H9 (cell line): ENCODE results near the gene CD3D. TPM values are rescaled to one million over a fixed set of nuclear protein-coding genes. Genes with fewer than 3 reads are reported as not detected.

ENCODE experiments used
- DNase-seq: peaks from one replicate; pipeline ENCODE4 v3.0.0-alpha.2; 2017
- H2AFZ ChIP-seq: one replicate; pipeline ENCODE4 v1.6.1; 2013; ENCODE audit warnings: mild to moderate bottlenecking, low read length, control low read depth, moderate library complexity
- H2AK5ac ChIP-seq: 2 replicates; pipeline ENCODE4 v1.6.1; 2013; ENCODE audit warnings: low read length, control low read depth, mixed read lengths; ENCODE audit not compliant: insufficient read length
- H2BK120ac ChIP-seq: one replicate; pipeline ENCODE4 v1.6.1; 2013; ENCODE audit warnings: low read depth, mild to moderate bottlenecking, low read length, control low read depth, inconsistent platforms; ENCODE audit not compliant: poor library complexity, severe bottlenecking
- H2BK12ac ChIP-seq: 2 replicates; pipeline ENCODE4 v1.6.1; 2013; ENCODE audit warnings: low read length, control low read depth, mixed read lengths, low read depth; ENCODE audit not compliant: insufficient read length
- H2BK15ac ChIP-seq: 2 replicates; pipeline ENCODE4 v1.6.1; 2013; ENCODE audit warnings: low read depth, low read length, control low read depth
- H2BK20ac ChIP-seq: one replicate; pipeline ENCODE4 v1.6.1; 2013; ENCODE audit warnings: low read depth, mild to moderate bottlenecking, low read length, control low read depth, inconsistent platforms; ENCODE audit not compliant: poor library complexity, severe bottlenecking
- H2BK5ac ChIP-seq: 2 replicates; pipeline ENCODE4 v1.6.1; 2013; ENCODE audit warnings: low read length, control low read depth, mixed read lengths; ENCODE audit not compliant: insufficient read length
- H3K14ac ChIP-seq: 2 replicates; pipeline ENCODE4 v1.6.1; 2013; ENCODE audit warnings: low read length, control low read depth; ENCODE audit not compliant: insufficient read depth
- H3K18ac ChIP-seq: 2 replicates; pipeline ENCODE4 v1.6.1; 2013; ENCODE audit warnings: low read depth, mild to moderate bottlenecking, mixed read lengths, low read length, control low read depth; ENCODE audit not compliant: insufficient read length
- H3K23ac ChIP-seq: 2 replicates; pipeline ENCODE4 v1.6.1; 2013; ENCODE audit warnings: low read length, control low read depth, mixed read lengths, low read depth; ENCODE audit not compliant: insufficient read length
- H3K23me2 ChIP-seq: 2 replicates; pipeline ENCODE4 v1.6.1; 2013; ENCODE audit warnings: low read depth, mild to moderate bottlenecking, mixed read lengths, low read length, control low read depth; ENCODE audit not compliant: insufficient read length, poor library complexity, severe bottlenecking
- H3K27ac ChIP-seq: 2 replicates; pipeline ENCODE4 v1.5.1; 2013; ENCODE audit warnings: low read length, control low read depth, mixed read lengths, low read depth; ENCODE audit not compliant: insufficient read length
- H3K27me3 ChIP-seq: 2 replicates; pipeline ENCODE4 v1.6.1; 2013; ENCODE audit warnings: low read length, control low read depth, inconsistent platforms; ENCODE audit not compliant: insufficient read depth
- H3K4ac ChIP-seq: 2 replicates; pipeline ENCODE4 v1.6.1; 2013; ENCODE audit warnings: low read depth, mild to moderate bottlenecking, control low read depth, inconsistent platforms, low read length, moderate library complexity
- H3K4me1 ChIP-seq: 2 replicates; pipeline ENCODE4 v1.6.1; 2013; ENCODE audit warnings: low read length, control low read depth, inconsistent platforms; ENCODE audit not compliant: insufficient read depth
- H3K4me2 ChIP-seq: 2 replicates; pipeline ENCODE4 v1.6.1; 2013; ENCODE audit warnings: low read length, control low read depth, mixed read lengths; ENCODE audit not compliant: insufficient read length, insufficient read depth
- H3K56ac ChIP-seq: 2 replicates; pipeline ENCODE4 v1.6.1; 2013; ENCODE audit warnings: low read depth, mild to moderate bottlenecking, mixed read lengths, low read length, control low read depth; ENCODE audit not compliant: insufficient read length
- H3K79me1 ChIP-seq: 2 replicates; pipeline ENCODE4 v1.6.1; 2013; ENCODE audit warnings: low read depth, mild to moderate bottlenecking, moderate library complexity, low read length, control low read depth, inconsistent platforms; ENCODE audit not compliant: insufficient read depth, poor library complexity, severe bottlenecking
- H3K79me2 ChIP-seq: 2 replicates; pipeline ENCODE4 v1.6.1; 2013; ENCODE audit warnings: low read length, control low read depth, inconsistent platforms; ENCODE audit not compliant: insufficient read depth
- H3K9ac ChIP-seq: 2 replicates; pipeline ENCODE4 v1.6.1; 2013; ENCODE audit warnings: low read length, control low read depth, mixed read lengths; ENCODE audit not compliant: insufficient read length; ENCODE audit errors: extremely low read depth
- H3K9me3 ChIP-seq: one replicate; pipeline ENCODE4 v1.6.1; 2013; ENCODE audit warnings: low read depth, low read length, inconsistent platforms; ENCODE audit not compliant: control insufficient read depth
- H3T11ph ChIP-seq: one replicate; pipeline ENCODE4 v1.6.1; 2013; ENCODE audit warnings: mild to moderate bottlenecking, low read length, control low read depth, inconsistent platforms
- H4K20me1 ChIP-seq: one replicate; pipeline ENCODE4 v1.6.1; 2013; ENCODE audit not compliant: control insufficient read depth, insufficient read length, insufficient read depth
- H4K5ac ChIP-seq: 2 replicates; pipeline ENCODE4 v1.6.1; 2013; ENCODE audit warnings: low read depth, mild to moderate bottlenecking, mixed read lengths, low read length, control low read depth; ENCODE audit not compliant: insufficient read length
- H4K8ac ChIP-seq: replicated peaks from 2 replicates; pipeline ENCODE4 v1.6.1; 2013; ENCODE audit warnings: low read length, control low read depth, mixed read lengths, low read depth; ENCODE audit not compliant: insufficient read length
- H4K91ac ChIP-seq: 2 replicates; pipeline ENCODE4 v1.6.1; 2013; ENCODE audit warnings: low read depth, mild to moderate bottlenecking, moderate library complexity, mixed read lengths, low read length, control low read depth; ENCODE audit not compliant: insufficient read length
- H3K27ac Mint-ChIP-seq, 3 experiments: 2 replicates in 2 of 3; 3 replicates in 1 of 3; pipeline ENCODE4 v1.8.0; 2020 to 2021; ENCODE audit warnings: mixed read lengths in 3 of 3, mild to moderate bottlenecking in 1 of 3, moderate library complexity in 1 of 3
- H3K27me3 Mint-ChIP-seq: 2 replicates; pipeline ENCODE4 v1.8.0; 2021; ENCODE audit warnings: low read depth, mild to moderate bottlenecking, moderate library complexity, mixed read lengths
- H3K36me3 Mint-ChIP-seq, 3 experiments: 2 replicates in 2 of 3; 3 replicates in 1 of 3; pipeline ENCODE4 v1.8.0; 2020 to 2021; ENCODE audit warnings: low read depth in 3 of 3, mixed read lengths in 3 of 3; ENCODE audit not compliant: insufficient read depth in 1 of 3
- H3K4me1 Mint-ChIP-seq, 2 experiments: 2 replicates each; pipeline ENCODE4 v1.8.0; 2020; ENCODE audit warnings: mixed read lengths in 2 of 2
- H3K4me3 Mint-ChIP-seq, 2 experiments: 2 replicates in 1 of 2; 3 replicates in 1 of 2; pipeline ENCODE4 v1.8.0; 2020 to 2021; ENCODE audit warnings: mild to moderate bottlenecking in 2 of 2, mixed read lengths in 2 of 2, moderate library complexity in 1 of 2
- H3K9me3 Mint-ChIP-seq, 2 experiments: 2 replicates in 1 of 2; 3 replicates in 1 of 2; pipeline ENCODE4 v1.8.0; 2020; ENCODE audit warnings: mild to moderate bottlenecking in 2 of 2, mixed read lengths in 2 of 2, moderate library complexity in 1 of 2
- WGBS: extraction: QIAGEN DNeasy Blood & Tissue Kit; methylation state at CpG from one replicate; pipeline ENCODE4 v1.1.7; 2013; ENCODE audit warnings: missing lambda C conversion rate, low lambda C conversion rate, mixed read lengths; ENCODE audit not compliant: insufficient read length; ENCODE audit errors: extremely low coverage; 5-methylcytosine and 5-hydroxymethylcytosine counted together
- total RNA-seq: library from RNA; stranded (reverse); gene quantifications from 2 replicates; pipeline ENCODE4 v1.2.1, GENCODE V29; 2021
- TF ChIP-seq, protein P1 (sequence below): fragments of 200-600 bp; sonication (generic); conservative IDR thresholded peaks from 3 replicates; pipeline ENCODE4 v1.8.0; 2021; ENCODE audit warnings: antibody characterized with exemption, mild to moderate bottlenecking

CD3D gene
- total RNA-seq, 1 experiment from 2014 or later: not detected

DNA sequence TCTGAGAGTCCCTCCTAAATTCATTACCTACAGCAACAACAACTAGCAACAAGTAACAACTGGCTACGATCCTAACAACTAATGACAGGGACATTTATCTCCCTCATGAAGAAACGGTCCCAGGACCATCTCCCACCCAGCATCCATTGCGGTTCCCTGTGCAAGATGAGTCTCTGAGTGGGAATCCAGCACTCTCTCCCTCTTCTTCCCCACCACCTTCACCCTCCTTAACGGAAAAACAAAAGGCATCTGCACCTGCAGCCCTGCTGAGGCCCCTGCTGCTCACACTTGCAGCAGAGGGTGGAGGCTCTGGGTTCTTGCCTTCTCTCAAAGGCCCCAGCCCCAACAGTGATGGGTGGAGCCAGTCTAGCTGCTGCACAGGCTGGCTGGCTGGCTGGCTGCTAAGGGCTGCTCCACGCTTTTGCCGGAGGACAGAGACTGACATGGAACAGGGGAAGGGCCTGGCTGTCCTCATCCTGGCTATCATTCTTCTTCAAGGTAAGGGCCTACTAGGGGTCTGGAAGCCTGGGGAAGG is 1.5 kb upstream of the CD3D start, which contains the start of gene CD3G:
CD3G (plus strand) TSS at position 364 of the 535 bp plus-strand sequence; CDS start at position 444, 80 bp downstream.
- H2AFZ ChIP-seq: no peak within 1 kb of the TSS
- no peak within 1 kb of the TSS for H2BK15ac ChIP-seq
- no CpG with 5 or more reads among the region's 6 CpGs for WGBS
- Mint-ChIP-seq H3K36me3 (no peaks in the 10 kb centered on the region), H3K27me3 (peaks cover 61% of the 10 kb centered on the region), H3K27ac (no peak within 1 kb of the TSS; a peak in 2 of 7 replicates), H3K4me1 (peaks cover 3 to 6% of the 10 kb centered on the region in 2 experiments), H3K9me3 (no peaks in the 10 kb centered on the region), H3K4me3 (no peak within 1 kb of the TSS)
- H3K23ac ChIP-seq: no peak within 1 kb of the TSS
- H3K4ac ChIP-seq: no peak within 1 kb of the TSS
- no peak within 1 kb of the TSS for H3T11ph ChIP-seq
- no peak within 1 kb of the TSS for H4K91ac ChIP-seq
- H3K56ac ChIP-seq: no peak within 1 kb of the TSS
- no peak within 1 kb of the TSS for H4K8ac ChIP-seq
- H3K9ac ChIP-seq: no peak within 1 kb of the TSS
- no peak within 1 kb of the TSS for H3K4me2 ChIP-seq
- peak within 1 kb of the TSS; percentile 49; the same call in 1 of the 2 replicates for H3K14ac ChIP-seq
- H3K27ac ChIP-seq: no peak within 1 kb of the TSS
- no peaks in the 10 kb centered on the region for H4K20me1 ChIP-seq
- H2BK120ac ChIP-seq: no peak within 1 kb of the TSS
- H3K27me3 ChIP-seq: no peaks in the 10 kb centered on the region
- H3K79me2 ChIP-seq: no peaks in the 10 kb centered on the region
- TF ChIP-seq, protein P1, sequence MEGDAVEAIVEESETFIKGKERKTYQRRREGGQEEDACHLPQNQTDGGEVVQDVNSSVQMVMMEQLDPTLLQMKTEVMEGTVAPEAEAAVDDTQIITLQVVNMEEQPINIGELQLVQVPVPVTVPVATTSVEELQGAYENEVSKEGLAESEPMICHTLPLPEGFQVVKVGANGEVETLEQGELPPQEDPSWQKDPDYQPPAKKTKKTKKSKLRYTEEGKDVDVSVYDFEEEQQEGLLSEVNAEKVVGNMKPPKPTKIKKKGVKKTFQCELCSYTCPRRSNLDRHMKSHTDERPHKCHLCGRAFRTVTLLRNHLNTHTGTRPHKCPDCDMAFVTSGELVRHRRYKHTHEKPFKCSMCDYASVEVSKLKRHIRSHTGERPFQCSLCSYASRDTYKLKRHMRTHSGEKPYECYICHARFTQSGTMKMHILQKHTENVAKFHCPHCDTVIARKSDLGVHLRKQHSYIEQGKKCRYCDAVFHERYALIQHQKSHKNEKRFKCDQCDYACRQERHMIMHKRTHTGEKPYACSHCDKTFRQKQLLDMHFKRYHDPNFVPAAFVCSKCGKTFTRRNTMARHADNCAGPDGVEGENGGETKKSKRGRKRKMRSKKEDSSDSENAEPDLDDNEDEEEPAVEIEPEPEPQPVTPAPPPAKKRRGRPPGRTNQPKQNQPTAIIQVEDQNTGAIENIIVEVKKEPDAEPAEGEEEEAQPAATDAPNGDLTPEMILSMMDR: no peak
- H3K23me2 ChIP-seq: no peaks in the 10 kb centered on the region
- no peak within 1 kb of the TSS for H2BK5ac ChIP-seq
- H3K9me3 ChIP-seq: no peaks in the 10 kb centered on the region
- no peak within 1 kb of the TSS for H4K5ac ChIP-seq
- H3K18ac ChIP-seq: no peak within 1 kb of the TSS
- H2BK20ac ChIP-seq: no peak within 1 kb of the TSS
- no peak for DNase-seq
- H2BK12ac ChIP-seq: no peak within 1 kb of the TSS
- H3K4me1 ChIP-seq: no peaks in the 10 kb centered on the region
- H3K79me1 ChIP-seq: no peaks in the 10 kb centered on the region
- no peak within 1 kb of the TSS for H2AK5ac ChIP-seq
